ENCODE data around the gene CACNA1I. TPM values are rescaled to one million over a fixed set of nuclear protein-coding genes. Genes with fewer than 3 reads are reported as not detected.

Gene CACNA1I
- total and polyA plus RNA-seq, 2 of the 8 experiments (the other 6 are each of a cell fraction or from before 2014, with no cell fraction given): 0.77 to 1.2 TPM

DNA sequence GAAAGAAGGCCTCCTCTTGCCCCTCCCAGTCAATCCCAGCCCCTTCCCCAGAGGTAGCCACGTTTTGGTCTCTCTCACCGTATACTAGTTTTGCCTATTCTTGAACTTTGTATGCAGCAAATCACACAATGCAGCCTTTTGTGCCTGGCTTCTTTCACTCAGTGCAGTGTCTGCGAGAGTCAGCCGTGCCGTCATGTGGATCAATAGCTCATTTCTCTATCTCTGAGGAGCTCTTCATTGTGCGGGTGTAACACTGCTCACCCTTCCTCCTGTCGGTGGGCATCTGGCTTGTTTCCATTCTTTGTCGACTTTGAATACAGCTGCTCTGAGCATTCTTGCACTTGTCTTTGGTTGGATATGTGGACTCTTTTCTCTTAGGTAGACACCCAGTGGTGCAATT is 146.5 kb downstream of the CACNA1I start:
- Histone ChIP-seq H2BK12ac (ENCODE audit: low read depth, low read length) (no peak overlapping the region), H4K91ac (replicated peaks; ENCODE audit: insufficient read length, low read length) (no peak overlapping the region), H3K79me2 (ENCODE audit: control insufficient read depth in 1 of 2, insufficient read depth in 2 of 2, low read length in 2 of 2) (no peaks in the 10 kb centered on the region), H3K23ac (ENCODE audit: insufficient read length) (no peak overlapping the region), H4K5ac (ENCODE audit: insufficient read length, low read depth, low read length) (no peak overlapping the region), H4K8ac (ENCODE audit: extremely low read depth, insufficient read depth, low read length) (no peak overlapping the region), H2AFZ (ENCODE audit: low read length) (no peak overlapping the region), H3K56ac (replicated peaks; ENCODE audit: insufficient read length, low read depth, low read length) (no peak overlapping the region), H2AK5ac (ENCODE audit: low read depth, low read length) (no peak overlapping the region), H3K4ac (replicated peaks; ENCODE audit: insufficient read length, low read depth, low read length) (no peak overlapping the region), H3K18ac (ENCODE audit: extremely low read depth, low read length) (no peak overlapping the region), H3K9ac (replicated peaks in 1 of 4; ENCODE audit: extremely low read depth in 1 of 4, low read depth in 3 of 4, low read length in 3 of 4) (no peak overlapping the region), H2BK20ac (ENCODE audit: low read length) (no peak overlapping the region), H3K4me1 (replicated peaks in 1 of 4; ENCODE audit: control insufficient read depth in 3 of 4, insufficient read depth in 4 of 4, low read length in 3 of 4) (peaks cover 0 to 4% (median 1%) of the 10 kb centered on the region in 4 experiments; a peak in 4 of 7 replicates), H2BK15ac (ENCODE audit: low read length) (no peak overlapping the region), H3K9me3 (ENCODE audit: insufficient read depth in 2 of 2, low read depth in 1 of 2, low read length in 1 of 2) (no peaks in the 10 kb centered on the region), H3K4me3 (ENCODE audit: extremely low read depth in 1 of 4, insufficient read depth in 2 of 4, low read depth in 3 of 4, low read length in 4 of 4) (no peak overlapping the region), H3K14ac (ENCODE audit: insufficient read length) (no peak overlapping the region), H2BK5ac (ENCODE audit: low read depth, low read length) (no peak overlapping the region), H3K36me3 (ENCODE audit: control insufficient read depth in 2 of 4, insufficient read depth in 4 of 4, low read length in 3 of 4) (no peaks in the 10 kb centered on the region), H3K23me2 (ENCODE audit: low read depth, low read length) (no peaks in the 10 kb centered on the region), H3K27ac (ENCODE audit: low read depth, low read length) (no peak overlapping the region), H3K27me3 (replicated peaks in 1 of 4; ENCODE audit: control insufficient read depth in 3 of 4, extremely low read depth in 1 of 4, insufficient read depth in 3 of 4, low read length in 3 of 4) (no peaks in the 10 kb centered on the region), H4K20me1 (replicated peaks in 1 of 2; ENCODE audit: control insufficient read depth in 1 of 2, insufficient read depth in 2 of 2, low read length in 2 of 2) (peaks cover 0 to 2% of the 10 kb centered on the region in 2 experiments), H2BK120ac (replicated peaks; ENCODE audit: low read depth, low read length) (no peak overlapping the region), H3K79me1 (ENCODE audit: low read depth, low read length) (no peaks in the 10 kb centered on the region), H3K4me2 (ENCODE audit: insufficient read depth in 1 of 2, low read depth in 2 of 2, low read length in 2 of 2) (no peak overlapping the region)
- ChIA-PET POLR2A (ENCODE audit: partially characterized antibody) (interaction anchor here (1.3 kb wide), 1 partner anchor 13 kb away, joined by 3 read pairs; no protein-coding TSS in a partner anchor), CTCF (ENCODE audit: partially characterized antibody) (interaction anchor here (1.2 to 2.7 kb wide), 4 partner anchors 15 to 308 kb away, joined by 3 to 7 read pairs (median 4); no protein-coding TSS in a partner anchor)
- 87% methylated on average over 8 of the region's 8 CpGs; no CpG with 5 or more reads in 1 of the 2 experiments for WGBS, 2 experiments (ENCODE audit: extremely low coverage in 1 of 2, insufficient coverage in 1 of 2, insufficient read length in 1 of 2, insufficient replicate concordance in 2 of 2, low coverage in 1 of 2, low lambda C conversion rate in 2 of 2, missing lambda C conversion rate in 1 of 2)
- DNase-seq (ENCODE audit: low read depth in 1 of 2, low spot score in 2 of 2) (no peak), FAIRE-seq (no peak)
- TF ChIP-seq KDM5A (IDR thresholded peaks at IDR 0.05; ENCODE audit: low read length): no peak
- TF ChIP-seq TAF7 (optimal IDR thresholded peaks at IDR 0.05; ENCODE audit: borderline replicate concordance, low read depth, low read length): no peak
